Stomach (tissue), 4 donors: ENCODE data around the gene RNASE7.

Source experiments
- CTCF ChIP-seq, 7 experiments: fragments of 450-650 bp in 4 of 7; fragments of 200-600 bp in 3 of 7; sonication (generic) in 3 of 7; IDR thresholded peaks; one replicate each; pipeline ENCODE4 v1.5.1; 2016 to 2019; ENCODE audit warnings: antibody characterized with exemption in 7 of 7, control low read depth in 2 of 7, mild to moderate bottlenecking in 1 of 7
- EP300 ChIP-seq: sonication (generic); formaldehyde crosslinking; IDR thresholded peaks from one replicate; pipeline ENCODE4 v1.6.1; 2017; ENCODE audit warnings: antibody characterized with exemption
- POLR2A ChIP-seq, 4 donors: fragments of 450-650 bp; IDR thresholded peaks; one replicate each; pipeline ENCODE4 v1.6.1; 2016; ENCODE audit warnings: antibody characterized with exemption in 4 of 4, control low read depth in 2 of 4, mild to moderate bottlenecking in 1 of 4, moderate library complexity in 1 of 4
- POLR2AphosphoS5 ChIP-seq, 3 donors: sonication (generic); formaldehyde crosslinking; IDR thresholded peaks; one replicate each; pipeline ENCODE4 v1.6.1; 2016; ENCODE audit warnings: antibody characterized with exemption in 3 of 3

DNA sequence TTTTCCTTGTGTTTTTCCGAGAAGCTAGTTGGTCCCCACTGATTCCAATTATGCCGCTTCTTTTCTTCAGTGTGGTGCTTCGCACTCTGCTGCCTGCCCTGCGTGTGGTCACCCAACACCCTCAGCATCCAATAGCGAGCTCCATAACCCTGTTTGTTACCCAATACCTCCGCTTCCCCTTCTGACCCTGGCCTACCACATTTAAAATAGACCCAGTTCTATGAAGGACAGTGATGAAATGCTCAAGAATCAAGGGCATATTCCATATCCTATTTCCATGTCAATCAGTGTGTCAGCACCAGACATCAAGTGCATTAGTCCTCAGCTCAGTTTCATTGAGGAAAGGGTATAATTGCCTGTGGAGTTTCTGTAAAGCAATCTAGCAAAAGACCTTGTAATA, 26.9 kb upstream of the RNASE7 start:
- no peak for TF ChIP-seq CTCF (IDR thresholded peaks at IDR 0.05)
- no peak for TF ChIP-seq EP300
- TF ChIP-seq POLR2AphosphoS5 (IDR thresholded peaks at IDR 0.05): no peak
- TF ChIP-seq POLR2A (IDR thresholded peaks at IDR 0.05): no peak
